GM12878 (cell line): ENCODE results near the gene GLA. TPM values are rescaled to one million over a fixed set of nuclear protein-coding genes. Genes with fewer than 3 reads are reported as not detected.
A peak's percentile ranks its signal among the peaks of the same experiment; 100 is the strongest.

Source experiments
- ATAC-seq: fragments of 200-7000 bp; cut with Tn5 transposase; 3 replicates; pipeline ENCODE4 v1.9.1; 2020; ENCODE audit warnings: mild to moderate bottlenecking, moderate library complexity
- BruUV-seq: library from RNA; stranded (reverse); fragments of 400-500 nt; replicated peaks from 2 replicates; lab custom pipeline; 2021; lab: Mats Ljungman, UMichigan
- CTCF ChIA-PET: fragments of 300-600 bp; sonication (Branson Sonifier 250); formaldehyde crosslinking; extraction: SDS; loops from one replicate; lab custom pipeline; 2021; ENCODE audit warnings: inconsistent platforms; lab: Yijun Ruan, JAX
- POLR2A ChIA-PET: fragments of 350-600 bp; formaldehyde crosslinking; extraction: SDS; loops from one replicate; lab custom pipeline; 2021; ENCODE audit warnings: inconsistent platforms; lab: Charles Lee
- RAD21 ChIA-PET: fragments of 300-600 bp; sonication (Branson Sonifier 250); formaldehyde crosslinking; loops from one replicate; lab custom pipeline; 2023; ENCODE audit warnings: antibody characterized with exemption; ENCODE audit not compliant: unreplicated experiment; lab: Charles Lee
- SMC1A ChIA-PET: fragments of 300-600 bp; sonication (Branson Sonifier 250); formaldehyde crosslinking; loops from one replicate; lab custom pipeline; 2023; ENCODE audit not compliant: unreplicated experiment, uncharacterized antibody; lab: Charles Lee
- DNase-seq: peaks from one replicate; pipeline ENCODE4 v3.0.0-alpha.2; 2011; ENCODE audit warnings: low read depth, low spot score
- FAIRE-seq: peaks from 3 replicates; lab custom pipeline; 2011; peaks lifted over from hg19 to GRCh38; lab: Jason Lieb, UNC
- H2AFZ ChIP-seq: 2 replicates; pipeline ENCODE4 v1.6.0; 2011; ENCODE audit warnings: low read depth, low read length, control low read depth; ENCODE audit not compliant: control insufficient read depth
- H3K27ac ChIP-seq: 2 replicates; pipeline ENCODE4 v1.5.1; 2011; ENCODE audit warnings: control low read depth; ENCODE audit not compliant: control insufficient read depth, insufficient read depth
- H3K27me3 ChIP-seq, 2 experiments: replicated peaks in 1 of 2; 2 replicates each; pipeline versions ENCODE4 v1.6.0 to v1.6.1; 2011; ENCODE audit warnings: low read length in 1 of 2; ENCODE audit not compliant: control insufficient read depth in 2 of 2, insufficient read depth in 2 of 2
- H3K36me3 ChIP-seq, 2 experiments: 2 replicates each; pipeline ENCODE4 v1.5.1; 2011; ENCODE audit warnings: low read length in 1 of 2; ENCODE audit not compliant: control insufficient read depth in 2 of 2, insufficient read depth in 2 of 2
- H3K4me1 ChIP-seq: 2 replicates; pipeline ENCODE4 v1.6.1; 2011; ENCODE audit warnings: mild to moderate bottlenecking, low read length, moderate library complexity, mixed read lengths; ENCODE audit not compliant: control insufficient read depth, insufficient read depth
- H3K4me2 ChIP-seq: 2 replicates; pipeline ENCODE4 v1.6.0; 2011; ENCODE audit warnings: control low read depth; ENCODE audit not compliant: control insufficient read depth, insufficient read depth
- H3K4me3 ChIP-seq: fragments of 200-600 bp; sonication (generic); 2 replicates; pipeline ENCODE4 v1.5.1; 2016
- H3K79me2 ChIP-seq: 2 replicates; pipeline ENCODE4 v1.6.0; 2011; ENCODE audit warnings: low read length; ENCODE audit not compliant: control insufficient read depth, insufficient read depth
- H3K9ac ChIP-seq: 2 replicates; pipeline ENCODE4 v1.8.0; 2011; ENCODE audit warnings: low read length, control low read depth, mixed read lengths; ENCODE audit not compliant: control insufficient read depth, insufficient read depth
- H3K9me3 ChIP-seq: replicated peaks from 3 replicates; pipeline ENCODE4 v1.5.1; 2011; ENCODE audit warnings: mild to moderate bottlenecking, low read length; ENCODE audit not compliant: control insufficient read depth, insufficient read depth
- H4K20me1 ChIP-seq: 2 replicates; pipeline ENCODE4 v1.6.0; 2011; ENCODE audit not compliant: control insufficient read depth, insufficient read depth
- ATF7 ChIP-seq: fragments of 450-650 bp; IDR thresholded peaks from 2 replicates; pipeline ENCODE4 v1.6.1; 2016; ENCODE audit warnings: low read depth, mild to moderate bottlenecking
- BMI1 ChIP-seq: fragments of 450-650 bp; IDR thresholded peaks from 2 replicates; pipeline ENCODE4 v1.6.1; 2016; ENCODE audit warnings: mild to moderate bottlenecking, moderate library complexity, borderline replicate concordance
- CBX5 ChIP-seq: sonication (generic); IDR thresholded peaks from 2 replicates; pipeline ENCODE4 v1.6.1; 2016; ENCODE audit warnings: low read depth, moderate library complexity, mild to moderate bottlenecking, inconsistent platforms
- CREM ChIP-seq: IDR thresholded peaks from 2 replicates; pipeline ENCODE4 v1.6.1; 2014; ENCODE audit warnings: antibody characterized with exemption, low read depth
- E2F8 ChIP-seq: fragments of 450-650 bp; IDR thresholded peaks from 2 replicates; pipeline ENCODE4 v1.6.1; 2018; ENCODE audit warnings: mild to moderate bottlenecking, low read depth, moderate library complexity; ENCODE audit not compliant: partially characterized antibody
- FOXK2 ChIP-seq: fragments of 450-650 bp; IDR thresholded peaks from 2 replicates; pipeline ENCODE4 v1.6.1; 2017; ENCODE audit warnings: mild to moderate bottlenecking, moderate library complexity
- FOXM1 ChIP-seq: IDR thresholded peaks from 2 replicates; pipeline ENCODE4 v1.6.1; 2012; ENCODE audit warnings: low read depth, mild to moderate bottlenecking, inconsistent platforms, low read length, moderate library complexity
- MTA2 ChIP-seq: fragments of 450-650 bp; IDR thresholded peaks from 2 replicates; pipeline ENCODE4 v1.6.1; 2016; ENCODE audit warnings: low read depth, mild to moderate bottlenecking, moderate library complexity
- NRF1 ChIP-seq: conservative IDR thresholded peaks from 2 replicates; pipeline ENCODE4 v1.6.1; 2011; ENCODE audit warnings: mild to moderate bottlenecking, low read depth, low read length, improper control_type of control experiment
- RAD21 ChIP-seq: IDR thresholded peaks from 2 replicates; pipeline ENCODE4 v1.6.1; 2011; ENCODE audit warnings: mild to moderate bottlenecking, low read depth, low read length, moderate library complexity; ENCODE audit not compliant: insufficient read depth
- RAD51 ChIP-seq: fragments of 450-650 bp; IDR thresholded peaks from 2 replicates; pipeline ENCODE4 v1.6.1; 2016; ENCODE audit warnings: moderate library complexity, mild to moderate bottlenecking, inconsistent platforms
- RCOR1 ChIP-seq: conservative IDR thresholded peaks from 2 replicates; pipeline ENCODE4 v1.6.1; 2012; ENCODE audit warnings: low read depth, low read length, improper control_type of control experiment
- SMARCA5 ChIP-seq: fragments of 450-650 bp; IDR thresholded peaks from 2 replicates; pipeline ENCODE4 v1.6.1; 2017; ENCODE audit warnings: mild to moderate bottlenecking
- SUPT20H ChIP-seq: IDR thresholded peaks from 2 replicates; pipeline ENCODE4 v1.6.1; 2011; ENCODE audit warnings: low read depth, mild to moderate bottlenecking, low read length, moderate library complexity, borderline replicate concordance; ENCODE audit not compliant: control insufficient read depth
- ZNF24 ChIP-seq: fragments of 450-650 bp; IDR thresholded peaks from 2 replicates; pipeline ENCODE4 v1.6.1; 2017; ENCODE audit warnings: antibody characterized with exemption, mild to moderate bottlenecking
- ZNF274 ChIP-seq: IDR thresholded peaks from one replicate; pipeline ENCODE4 v1.8.0; 2011; ENCODE audit not compliant: insufficient read length, insufficient read depth
- WGBS: methylation state at CpG from one replicate; pipeline ENCODE4 v1.1.6; 2016; ENCODE audit warnings: low lambda C conversion rate; ENCODE audit not compliant: insufficient replicate concordance, insufficient coverage; ENCODE audit errors: missing lambda C conversion rate; 5-methylcytosine and 5-hydroxymethylcytosine counted together
- in situ Hi-C: fragments of 300-500 bp; cut with MboI; formaldehyde crosslinking; loops from 9 replicates; pipeline ENCODE4 v1.14.3; 2018; ENCODE audit warnings: mixed read lengths
- intact Hi-C: fragments of 100-400 bp; cut with micrococcal nuclease; formaldehyde crosslinking; loops from one replicate; pipeline ENCODE4 v1.14.2; 2022; ENCODE audit not compliant: unreplicated experiment
- polyA plus RNA-seq, 11 experiments: library from polyadenylated mRNA; depleted of rRNA in 4 of 11; unstranded in 6 of 11; stranded (reverse) in 5 of 11; fragments of >200 nt; fragmentation: Nextera tagmentation in 4 of 11; fragmentation: Illumina TruSeq in 1 of 11; extraction: Ambion mirVana in 4 of 11; extraction: Trizol in 1 of 11; gene quantifications; 1 replicate in 1 of 11; 2 replicates in 10 of 11; pipeline versions ENCODE4 v1.2.1 to v1.2.3, GENCODE V29; 2011 to 2016; ENCODE audit warnings: inconsistent platforms in 2 of 11, missing spikeins in 2 of 11, low read depth in 1 of 11
- total RNA-seq, 4 experiments: library from RNA; depleted of rRNA in 3 of 4; stranded (reverse); fragments of >200 nt in 3 of 4; fragmentation: Illumina TruSeq in 1 of 4; extraction: Trizol in 1 of 4; gene quantifications; 2 replicates each; pipeline versions ENCODE4 v1.2.1 to v1.2.3, GENCODE V29; 2013 to 2021
- TF ChIP-seq, protein P1 (sequence below): fragments of 450-650 bp; IDR thresholded peaks from 2 replicates; pipeline ENCODE4 v1.6.1; 2014; ENCODE audit warnings: mild to moderate bottlenecking

The GLA gene
- total and polyA plus RNA-seq, 10 of the 15 experiments (the other 5 are each of a cell fraction or from before 2014, with no cell fraction given): 23.8 to 66.4 (median 29.1) TPM

DNA sequence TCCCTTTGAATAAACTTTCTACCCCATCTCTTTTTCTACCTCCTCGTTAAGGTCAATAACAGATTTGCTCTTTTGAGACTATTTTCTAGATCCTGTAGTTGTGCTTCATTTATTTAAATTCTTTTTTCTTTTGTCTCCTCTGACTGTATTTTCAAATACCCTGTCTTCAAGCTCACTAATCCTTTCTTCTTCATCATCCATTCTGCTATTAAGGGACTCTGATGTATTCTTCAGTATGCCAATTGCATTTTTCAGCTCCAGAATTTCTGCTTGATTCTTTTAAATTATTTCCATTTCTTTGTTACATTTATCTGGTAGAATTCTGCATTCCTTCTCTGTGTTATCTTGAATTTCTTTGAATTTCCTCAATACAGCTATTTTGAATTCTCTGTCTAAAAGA lies 41.6 kb upstream of the GLA start:
- no peak overlapping the region for H3K27ac ChIP-seq
- no peak overlapping the region for H3K4me2 ChIP-seq
- ChIA-PET CTCF (interaction anchor here (1.0 kb wide), 1 partner anchor 36 kb away, joined by 3 read pairs; no protein-coding TSS in a partner anchor), POLR2A (no interaction called here)
- ATAC-seq (no peak), FAIRE-seq (peak; percentile 23)
- no peak overlapping the region for H3K9ac ChIP-seq
- H3K9me3 ChIP-seq: no peaks in the 10 kb centered on the region
- no peak overlapping the region for H2AFZ ChIP-seq
- no peaks in the 10 kb centered on the region for H3K4me1 ChIP-seq
- H4K20me1 ChIP-seq: no peaks in the 10 kb centered on the region
- TF ChIP-seq RAD21: no peak
- TF ChIP-seq NRF1: no peak
- TF ChIP-seq SMARCA5: no peak
- TF ChIP-seq, all 136 proteins: peak for 0
- ChIA-PET SMC1A (no interaction called here), RAD21 (interaction anchor here (0.7 kb wide), 1 partner anchor 36 kb away, joined by 3 read pairs; no protein-coding TSS in a partner anchor)
- WGBS: 47% methylated on average over 1 of the region's 1 CpG
- no peaks in the 10 kb centered on the region for H3K79me2 ChIP-seq
- H3K36me3 ChIP-seq: no peaks in the 10 kb centered on the region
- H3K27me3 ChIP-seq: no peaks in the 10 kb centered on the region
- BruUV-seq: no TSS peak
- H3K4me3 ChIP-seq: no peak overlapping the region
- DNase-seq: no peak
- intact Hi-C loops: no loop called here
- in situ Hi-C loops: no loop called here

GRCh38 chrX:101442085-101442484 lies 34.4 kb upstream of the GLA start:
- no TSS peak for BruUV-seq
- TF ChIP-seq E2F8 (no peak), ATF7 (no peak), CBX5 (no peak), CREM (no peak), FOXK2 (no peak), MTA2 (no peak), RAD51 (no peak), SUPT20H (no peak), FOXM1 (no peak), RCOR1 (no peak), BMI1 (no peak), ZNF24 (no peak), ZNF274 (no peak)
- TF ChIP-seq, protein P1, sequence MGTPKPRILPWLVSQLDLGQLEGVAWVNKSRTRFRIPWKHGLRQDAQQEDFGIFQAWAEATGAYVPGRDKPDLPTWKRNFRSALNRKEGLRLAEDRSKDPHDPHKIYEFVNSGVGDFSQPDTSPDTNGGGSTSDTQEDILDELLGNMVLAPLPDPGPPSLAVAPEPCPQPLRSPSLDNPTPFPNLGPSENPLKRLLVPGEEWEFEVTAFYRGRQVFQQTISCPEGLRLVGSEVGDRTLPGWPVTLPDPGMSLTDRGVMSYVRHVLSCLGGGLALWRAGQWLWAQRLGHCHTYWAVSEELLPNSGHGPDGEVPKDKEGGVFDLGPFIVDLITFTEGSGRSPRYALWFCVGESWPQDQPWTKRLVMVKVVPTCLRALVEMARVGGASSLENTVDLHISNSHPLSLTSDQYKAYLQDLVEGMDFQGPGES: no peak

More at GRCh38 chrX:101442085-101442484, 34.4 kb upstream of the GLA start:
- POLR2A ChIA-PET: no interaction called here
- Histone ChIP-seq H3K9ac (no peak overlapping the region), H3K9me3 (no peaks in the 10 kb centered on the region), H4K20me1 (no peaks in the 10 kb centered on the region), H3K36me3 (no peaks in the 10 kb centered on the region; a peak in 1 of 4 replicates), H3K4me1 (no peaks in the 10 kb centered on the region), H3K79me2 (no peaks in the 10 kb centered on the region), H3K27ac (no peak overlapping the region), H3K4me2 (no peak overlapping the region), H3K4me3 (no peak overlapping the region), H2AFZ (no peak overlapping the region), H3K27me3 (no peaks in the 10 kb centered on the region)
- no peak for DNase-seq
- CTCF ChIA-PET: no interaction called here
- intact Hi-C loops (no loop called here), in situ Hi-C loops (no loop called here)
- 59% methylated on average over 2 of the region's 2 CpGs for whole genome bisulfite sequencing
- no peak for ATAC-seq
- SMC1A ChIA-PET: no interaction called here
- RAD21 ChIA-PET: no interaction called here
- no peak for FAIRE-seq
